ENCODE results near the gene GSTM2.
"Not testable (repeated sequence)": the region's sequence is repeated elsewhere in the genome, so short reads cannot be mapped to it uniquely, and the experiment has no call there.

Gene GSTM2

DNA sequence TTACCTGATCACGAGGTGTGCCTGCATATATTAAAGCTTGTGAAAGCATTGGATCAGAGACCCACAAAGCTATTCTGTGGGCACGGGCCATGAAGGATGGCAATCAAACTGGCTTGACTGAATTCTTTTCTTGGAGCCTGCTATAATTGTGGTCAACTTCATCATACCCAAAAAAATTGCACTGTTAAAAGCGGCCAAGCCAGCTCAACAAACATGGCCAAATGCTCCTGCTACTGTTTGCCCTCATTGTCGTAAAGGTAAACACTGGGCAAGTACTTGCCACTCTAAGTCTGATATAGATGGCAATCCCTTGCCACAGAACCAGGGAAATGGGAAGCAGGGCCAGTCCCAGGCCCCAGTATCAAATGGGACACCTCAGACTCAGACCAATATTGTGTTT is 37.6 kb downstream of the GSTM2 start (continued):
- TF ChIP-seq BACH2 (CRISPR knock-in tag; IDR thresholded peaks at IDR 0.05; ENCODE audit: borderline replicate concordance) = no peak

- not testable (repeated sequence) for ATAC-seq
These were observed 41.1 kb downstream of the GSTM2 start for GRCh38 chr1:109708949-109709348.

- not testable (repeated sequence) for ATAC-seq
These were observed 42.0 kb downstream of the GSTM2 start for GRCh38 chr1:109709822-109710221.

DNA sequence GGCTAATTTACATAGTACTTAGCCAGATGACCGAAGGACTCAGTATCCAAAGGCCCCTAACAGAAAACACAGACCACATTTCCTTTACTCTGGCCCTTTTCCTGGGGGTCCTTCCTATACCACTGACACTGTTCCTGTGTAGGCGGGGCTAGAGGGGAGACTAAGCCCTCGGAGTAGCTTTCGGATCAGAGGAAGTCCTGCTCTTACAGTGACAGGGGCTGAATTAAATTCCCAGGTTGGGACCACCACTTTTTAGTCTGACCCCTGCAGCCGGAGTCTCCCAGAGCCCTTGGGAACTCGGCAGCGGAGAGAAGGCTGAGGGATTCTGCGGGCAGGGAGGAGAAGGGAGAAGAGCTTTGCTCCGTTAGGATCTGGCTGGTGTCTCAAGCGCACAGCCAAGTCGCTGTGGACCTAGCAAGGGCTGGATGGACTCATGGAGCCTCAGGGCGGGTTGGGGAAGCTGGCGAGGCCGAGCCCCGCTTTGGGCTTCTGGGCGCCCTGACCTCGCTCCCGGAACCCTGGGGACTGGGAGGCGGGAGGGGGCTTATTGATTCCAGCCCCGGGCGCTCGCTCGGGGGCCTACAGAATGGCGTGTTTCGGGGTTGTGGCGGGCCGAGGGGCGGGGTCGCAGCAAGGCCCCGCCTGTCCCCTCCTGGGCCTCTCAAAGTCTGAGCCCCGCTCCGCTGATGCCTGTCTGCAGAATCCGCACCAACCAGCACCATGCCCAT is 43.9 kb downstream of the GSTM2 start, which contains the start of gene GSTM5:
Gene GSTM5, plus strand, starts transcription at position 659 of the 728 bp plus-strand sequence. Its CDS starts 62 bp downstream, at position 721.
- not testable (repeated sequence) for ATAC-seq

DNA sequence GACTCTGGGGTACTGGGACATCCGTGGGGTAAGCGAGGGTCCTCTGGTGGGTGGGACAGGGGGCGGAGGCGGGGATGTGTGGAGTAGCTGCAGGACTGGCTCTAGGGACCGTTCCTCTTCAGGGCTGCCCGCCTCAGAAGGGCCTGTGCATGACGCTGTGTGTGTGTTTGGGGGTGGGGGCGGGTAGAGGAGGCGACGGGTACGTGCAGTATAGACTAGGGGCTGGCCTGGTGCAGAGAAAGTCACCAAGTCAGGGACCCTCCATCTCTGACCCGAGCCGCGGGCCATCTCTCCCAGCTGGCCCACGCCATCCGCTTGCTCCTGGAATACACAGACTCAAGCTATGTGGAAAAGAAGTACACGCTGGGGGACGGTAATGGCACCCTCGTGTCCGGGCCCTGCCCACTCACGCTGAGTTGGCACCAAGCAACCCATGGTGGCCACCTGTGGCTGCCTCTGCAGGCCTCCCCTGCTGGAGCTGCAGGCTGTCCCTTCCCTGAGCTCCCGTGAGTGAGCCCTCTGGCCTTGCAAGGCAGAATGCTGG is 44.5 kb downstream of the GSTM2 start:
- ATAC-seq = no peak
- TF ChIP-seq ZNF8 (CRISPR knock-in tag; IDR thresholded peaks at IDR 0.05) (no peak), ZNF70 (CRISPR knock-in tag; IDR thresholded peaks at IDR 0.05) (no peak), PPARA (CRISPR knock-in tag; IDR thresholded peaks at IDR 0.05; ENCODE audit: borderline replicate concordance) (no peak), GLIS3 (CRISPR knock-in tag; IDR thresholded peaks at IDR 0.05) (no peak), BACH2 (CRISPR knock-in tag; IDR thresholded peaks at IDR 0.05; ENCODE audit: borderline replicate concordance) (no peak), ISL1 (CRISPR knock-in tag; IDR thresholded peaks at IDR 0.05) (no peak)
- TF ChIP-seq, protein P1, sequence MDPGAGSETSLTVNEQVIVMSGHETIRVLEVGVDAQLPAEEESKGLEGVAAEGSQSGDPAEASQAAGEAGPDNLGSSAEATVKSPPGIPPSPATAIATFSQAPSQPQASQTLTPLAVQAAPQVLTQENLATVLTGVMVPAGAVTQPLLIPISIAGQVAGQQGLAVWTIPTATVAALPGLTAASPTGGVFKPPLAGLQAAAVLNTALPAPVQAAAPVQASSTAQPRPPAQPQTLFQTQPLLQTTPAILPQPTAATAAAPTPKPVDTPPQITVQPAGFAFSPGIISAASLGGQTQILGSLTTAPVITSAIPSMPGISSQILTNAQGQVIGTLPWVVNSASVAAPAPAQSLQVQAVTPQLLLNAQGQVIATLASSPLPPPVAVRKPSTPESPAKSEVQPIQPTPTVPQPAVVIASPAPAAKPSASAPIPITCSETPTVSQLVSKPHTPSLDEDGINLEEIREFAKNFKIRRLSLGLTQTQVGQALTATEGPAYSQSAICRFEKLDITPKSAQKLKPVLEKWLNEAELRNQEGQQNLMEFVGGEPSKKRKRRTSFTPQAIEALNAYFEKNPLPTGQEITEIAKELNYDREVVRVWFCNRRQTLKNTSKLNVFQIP (CRISPR knock-in tag; IDR thresholded peaks at IDR 0.05; ENCODE audit: borderline replicate concordance, low read depth) = no peak

DNA sequence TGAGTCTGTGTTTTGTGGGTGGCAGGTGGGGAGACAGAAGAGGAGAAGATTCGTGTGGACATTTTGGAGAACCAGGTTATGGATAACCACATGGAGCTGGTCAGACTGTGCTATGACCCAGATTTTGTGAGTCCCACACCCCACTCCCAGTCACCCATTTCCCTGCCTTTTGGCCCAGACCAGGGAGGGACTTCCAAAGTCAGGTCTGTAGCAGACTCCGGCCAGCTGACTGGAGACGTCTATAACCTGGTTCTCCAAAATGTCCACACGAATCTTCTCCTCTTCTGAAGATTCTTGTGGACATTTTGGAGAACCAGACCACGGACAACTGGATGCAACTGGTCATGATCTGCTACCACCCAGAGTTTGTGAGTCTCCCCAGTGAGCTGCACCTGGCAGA is 45.8 kb downstream of the GSTM2 start:
- TF ChIP-seq CSDC2 (CRISPR knock-in tag; IDR thresholded peaks at IDR 0.05) (no peak), GLIS3 (CRISPR knock-in tag; IDR thresholded peaks at IDR 0.05) (no peak)
- ATAC-seq = no peak

GRCh38 chr1:109714661-109715372 is 47.0 kb downstream of the GSTM2 start:
- no peak for TF ChIP-seq BACH2 (CRISPR knock-in tag; IDR thresholded peaks at IDR 0.05; ENCODE audit: borderline replicate concordance)
- TF ChIP-seq ISL1 (CRISPR knock-in tag; IDR thresholded peaks at IDR 0.05) = no peak
- no peak for TF ChIP-seq PATZ1 (CRISPR knock-in tag; IDR thresholded peaks at IDR 0.05; ENCODE audit: borderline replicate concordance)
- TF ChIP-seq ZNF565 (CRISPR knock-in tag; conservative IDR thresholded peaks at IDR 0.05; ENCODE audit: low read depth) = no peak
- TF ChIP-seq SNAI2 (CRISPR knock-in tag; IDR thresholded peaks at IDR 0.05) = no peak
- no peak for TF ChIP-seq ZC3H10 (CRISPR knock-in tag; IDR thresholded peaks at IDR 0.05)
- no peak for TF ChIP-seq TCF4 (CRISPR knock-in tag; IDR thresholded peaks at IDR 0.05; ENCODE audit: borderline replicate concordance)
- no peak for TF ChIP-seq PPARA (CRISPR knock-in tag; IDR thresholded peaks at IDR 0.05; ENCODE audit: borderline replicate concordance)
- no peak for TF ChIP-seq RARB (CRISPR knock-in tag; IDR thresholded peaks at IDR 0.05)
- no peak for TF ChIP-seq ZFP30 (CRISPR knock-in tag; IDR thresholded peaks at IDR 0.05)
- TF ChIP-seq TSHZ2 (CRISPR knock-in tag; IDR thresholded peaks at IDR 0.05) = no peak
- TF ChIP-seq GLIS3 (CRISPR knock-in tag; IDR thresholded peaks at IDR 0.05) = no peak
- ATAC-seq = no peak

Measured in SK-N-SH treated with all-trans-retinoic acid at 6 μM for 48 hours (cell line).